ENCODE results near the gene RFT1.

The RFT1 gene

DNA sequence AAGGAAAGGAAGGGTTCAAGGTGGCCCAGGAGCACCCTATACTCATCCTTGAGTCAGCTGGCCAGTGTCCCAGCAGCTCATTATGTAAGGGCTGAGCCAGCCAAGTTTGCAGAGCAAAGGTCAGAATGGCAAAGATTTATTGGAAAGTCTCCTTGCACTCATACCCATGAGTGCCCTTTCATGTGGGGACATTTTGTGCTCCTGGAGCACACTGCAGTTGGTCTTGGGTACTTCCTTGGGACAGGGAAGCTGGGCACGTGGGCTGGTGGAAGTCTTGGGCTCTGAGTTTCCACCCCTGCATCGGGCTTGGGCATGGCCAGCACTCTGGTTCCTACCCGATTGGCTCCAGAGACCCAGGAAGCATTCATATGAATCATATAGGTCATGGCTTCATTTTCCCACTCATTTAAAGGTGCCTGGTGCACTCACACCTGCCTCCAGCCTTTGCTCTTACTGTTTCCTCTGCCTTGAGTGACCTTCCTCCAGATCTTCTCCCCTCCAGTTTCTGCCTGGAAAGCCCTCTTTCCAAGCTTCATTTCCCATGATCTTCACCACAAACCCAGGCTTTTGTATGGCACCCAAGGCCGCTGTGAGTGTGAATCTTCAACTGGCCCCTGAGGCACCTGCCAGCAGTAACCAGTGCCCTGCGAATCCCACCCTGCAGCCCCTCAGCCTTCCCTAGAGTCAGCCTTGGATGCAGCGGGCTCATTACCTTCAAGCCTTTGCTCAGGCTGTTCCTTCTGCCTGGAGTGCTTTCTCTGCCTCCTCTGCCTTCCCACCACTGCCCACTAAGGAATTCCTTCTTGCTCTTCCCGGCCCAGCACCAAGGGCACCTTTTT lies 20.2 kb upstream of the RFT1 start:
- no peak overlapping the region for H3K27ac ChIP-seq (ENCODE audit: low read depth, low read length, poor library complexity, severe bottlenecking)
- H3K4me2 ChIP-seq (ENCODE audit: low read length): no peak overlapping the region
- no peak overlapping the region for H3K4me3 ChIP-seq (ENCODE audit: low read depth, low read length, poor library complexity, severe bottlenecking)
- TF ChIP-seq EZH2 (IDR thresholded peaks at IDR 0.05; ENCODE audit: borderline replicate concordance, low read length): no peak
- TF ChIP-seq, protein P1, sequence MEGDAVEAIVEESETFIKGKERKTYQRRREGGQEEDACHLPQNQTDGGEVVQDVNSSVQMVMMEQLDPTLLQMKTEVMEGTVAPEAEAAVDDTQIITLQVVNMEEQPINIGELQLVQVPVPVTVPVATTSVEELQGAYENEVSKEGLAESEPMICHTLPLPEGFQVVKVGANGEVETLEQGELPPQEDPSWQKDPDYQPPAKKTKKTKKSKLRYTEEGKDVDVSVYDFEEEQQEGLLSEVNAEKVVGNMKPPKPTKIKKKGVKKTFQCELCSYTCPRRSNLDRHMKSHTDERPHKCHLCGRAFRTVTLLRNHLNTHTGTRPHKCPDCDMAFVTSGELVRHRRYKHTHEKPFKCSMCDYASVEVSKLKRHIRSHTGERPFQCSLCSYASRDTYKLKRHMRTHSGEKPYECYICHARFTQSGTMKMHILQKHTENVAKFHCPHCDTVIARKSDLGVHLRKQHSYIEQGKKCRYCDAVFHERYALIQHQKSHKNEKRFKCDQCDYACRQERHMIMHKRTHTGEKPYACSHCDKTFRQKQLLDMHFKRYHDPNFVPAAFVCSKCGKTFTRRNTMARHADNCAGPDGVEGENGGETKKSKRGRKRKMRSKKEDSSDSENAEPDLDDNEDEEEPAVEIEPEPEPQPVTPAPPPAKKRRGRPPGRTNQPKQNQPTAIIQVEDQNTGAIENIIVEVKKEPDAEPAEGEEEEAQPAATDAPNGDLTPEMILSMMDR (IDR thresholded peaks at IDR 0.05; ENCODE audit: low read length): no peak
- no peaks in the 10 kb centered on the region for H3K4me1 ChIP-seq (ENCODE audit: insufficient read depth, low read length, severe bottlenecking)
- H2AFZ ChIP-seq (ENCODE audit: low read length): no peak overlapping the region
- no peaks in the 10 kb centered on the region for H3K36me3 ChIP-seq (ENCODE audit: insufficient read depth, low read length)
- no peaks in the 10 kb centered on the region for H3F3A ChIP-seq (ENCODE audit: insufficient read depth, low read length)
- H3K27me3 ChIP-seq (ENCODE audit: insufficient read depth, low read length): peaks cover 8% of the 10 kb centered on the region; the same call in 1 of the 2 replicates
- H4K20me1 ChIP-seq (ENCODE audit: insufficient read depth, low read length): no peaks in the 10 kb centered on the region
- no peaks in the 10 kb centered on the region for H3K9me3 ChIP-seq (ENCODE audit: low read length)
- H3K9ac ChIP-seq (ENCODE audit: low read length): no peak overlapping the region
- H3K9me2 ChIP-seq (ENCODE audit: low read depth, low read length): no peaks in the 10 kb centered on the region
- H3K79me2 ChIP-seq (ENCODE audit: insufficient read depth, low read length): no peaks in the 10 kb centered on the region

- Histone ChIP-seq H3K27ac (ENCODE audit: low read depth, low read length, poor library complexity, severe bottlenecking) (no peak overlapping the region), H4K20me1 (ENCODE audit: insufficient read depth, low read length) (no peaks in the 10 kb centered on the region), H3K9ac (ENCODE audit: low read length) (no peak overlapping the region), H3K4me2 (ENCODE audit: low read length) (no peak overlapping the region), H3K79me2 (ENCODE audit: insufficient read depth, low read length) (no peaks in the 10 kb centered on the region), H3F3A (ENCODE audit: insufficient read depth, low read length) (no peaks in the 10 kb centered on the region), H3K36me3 (ENCODE audit: insufficient read depth, low read length) (no peaks in the 10 kb centered on the region), H3K27me3 (ENCODE audit: insufficient read depth, low read length) (peaks cover 8% of the 10 kb centered on the region; the same call in 1 of the 2 replicates), H3K9me2 (ENCODE audit: low read depth, low read length) (no peaks in the 10 kb centered on the region), H3K9me3 (ENCODE audit: low read length) (no peaks in the 10 kb centered on the region), H3K4me1 (ENCODE audit: insufficient read depth, low read length, severe bottlenecking) (no peaks in the 10 kb centered on the region), H2AFZ (ENCODE audit: low read length) (no peak overlapping the region), H3K4me3 (ENCODE audit: low read depth, low read length, poor library complexity, severe bottlenecking) (no peak overlapping the region)
- TF ChIP-seq EZH2 (IDR thresholded peaks at IDR 0.05; ENCODE audit: borderline replicate concordance, low read length): no peak
- TF ChIP-seq, protein P1 (IDR thresholded peaks at IDR 0.05; ENCODE audit: low read length): no peak
Measured at GRCh38 chr3:53149699-53150098, 19.5 kb upstream of the RFT1 start.

DNA sequence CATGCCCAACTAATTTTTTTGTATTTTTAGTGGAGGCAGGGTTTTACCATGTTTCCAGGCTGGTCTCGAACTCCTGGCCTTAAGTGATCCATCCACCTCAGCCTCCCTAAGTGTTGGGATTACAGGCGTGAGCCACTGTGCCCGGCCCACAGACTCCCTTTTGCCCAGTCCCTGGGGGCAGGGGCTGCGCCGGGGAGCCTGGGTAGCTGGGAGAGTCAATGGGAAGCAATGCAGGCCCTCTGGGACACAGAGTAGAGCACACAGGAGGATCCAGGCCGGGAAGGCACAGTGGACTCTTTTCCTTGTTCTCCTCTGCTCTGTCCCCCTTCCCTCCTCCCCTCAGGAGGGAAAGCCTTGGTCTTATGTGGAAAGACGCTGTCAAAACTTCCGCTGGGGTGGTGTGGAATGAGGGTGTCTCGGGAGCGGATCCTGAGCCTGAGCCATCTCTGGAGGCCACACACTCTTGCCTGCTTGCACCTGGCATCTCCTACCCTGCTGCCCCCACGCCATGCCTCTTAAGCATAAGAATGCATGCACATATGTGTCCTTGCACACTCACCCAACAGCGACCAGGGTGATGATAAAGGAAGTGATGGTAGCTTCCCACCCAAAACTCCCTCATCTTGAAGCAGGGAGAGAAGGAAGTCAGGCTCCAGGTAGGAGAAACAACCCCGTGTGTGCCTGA lies 18.9 kb upstream of the RFT1 start:
- Histone ChIP-seq H3F3A (ENCODE audit: insufficient read depth, low read length) (no peaks in the 10 kb centered on the region), H4K20me1 (ENCODE audit: insufficient read depth, low read length) (no peaks in the 10 kb centered on the region), H3K9me3 (ENCODE audit: low read length) (no peaks in the 10 kb centered on the region), H3K4me1 (ENCODE audit: insufficient read depth, low read length, severe bottlenecking) (no peaks in the 10 kb centered on the region), H3K9ac (ENCODE audit: low read length) (no peak overlapping the region), H3K79me2 (ENCODE audit: insufficient read depth, low read length) (no peaks in the 10 kb centered on the region), H3K27ac (ENCODE audit: low read depth, low read length, poor library complexity, severe bottlenecking) (no peak overlapping the region), H2AFZ (ENCODE audit: low read length) (no peak overlapping the region), H3K36me3 (ENCODE audit: insufficient read depth, low read length) (no peaks in the 10 kb centered on the region), H3K4me2 (ENCODE audit: low read length) (no peak overlapping the region), H3K27me3 (ENCODE audit: insufficient read depth, low read length) (peaks cover 8% of the 10 kb centered on the region; the same call in 1 of the 2 replicates), H3K4me3 (ENCODE audit: low read depth, low read length, poor library complexity, severe bottlenecking) (no peak overlapping the region), H3K9me2 (ENCODE audit: low read depth, low read length) (no peaks in the 10 kb centered on the region)
- TF ChIP-seq, protein P1 (IDR thresholded peaks at IDR 0.05; ENCODE audit: low read length): no peak
- no peak for TF ChIP-seq EZH2 (IDR thresholded peaks at IDR 0.05; ENCODE audit: borderline replicate concordance, low read length)

Data from OCI-LY1 (cell line).